Mesenchymal stem cell (in vitro differentiated cells and primary cell): ENCODE data around the gene GCNA.

Source experiments
- DNase-seq: peaks from one replicate; pipeline ENCODE4 v3.0.0-alpha.2; 2013
- H2AFZ ChIP-seq: one replicate; pipeline ENCODE4 v1.6.1; 2013; ENCODE audit warnings: low read depth, mild to moderate bottlenecking, control low read depth, inconsistent platforms, low read length, moderate library complexity
- H2AK5ac ChIP-seq: 2 replicates; pipeline ENCODE4 v1.6.1; 2013; ENCODE audit warnings: low read length, moderate library complexity, mild to moderate bottlenecking, inconsistent platforms; ENCODE audit not compliant: severe bottlenecking
- H2BK120ac ChIP-seq: one replicate; pipeline ENCODE4 v1.6.1; 2013; ENCODE audit warnings: low read depth, mild to moderate bottlenecking, inconsistent platforms, low read length, moderate library complexity
- H2BK12ac ChIP-seq, 2 experiments: one replicate each; pipeline ENCODE4 v1.6.1; 2013; ENCODE audit warnings: inconsistent platforms in 2 of 2, low read length in 2 of 2, mild to moderate bottlenecking in 2 of 2, moderate library complexity in 2 of 2, control low read depth in 1 of 2
- H2BK15ac ChIP-seq: one replicate; pipeline ENCODE4 v1.6.1; 2013; ENCODE audit warnings: mild to moderate bottlenecking, low read depth, inconsistent platforms; ENCODE audit not compliant: poor library complexity, severe bottlenecking
- H2BK5ac ChIP-seq: 2 replicates; pipeline ENCODE4 v1.6.1; 2013; ENCODE audit warnings: low read depth, mild to moderate bottlenecking, low read length, control low read depth, inconsistent platforms; ENCODE audit not compliant: poor library complexity, severe bottlenecking
- H3K14ac ChIP-seq, 2 experiments: one replicate each; pipeline ENCODE4 v1.6.1; 2013; ENCODE audit warnings: inconsistent platforms in 2 of 2, low read length in 2 of 2, control low read depth in 1 of 2, mild to moderate bottlenecking in 1 of 2, moderate library complexity in 1 of 2
- H3K18ac ChIP-seq, 2 experiments: one replicate each; pipeline ENCODE4 v1.6.1; 2013; ENCODE audit warnings: inconsistent platforms in 2 of 2, low read length in 2 of 2, control low read depth in 1 of 2, low read depth in 1 of 2, mild to moderate bottlenecking in 1 of 2
- H3K23ac ChIP-seq, 2 experiments: one replicate each; pipeline ENCODE4 v1.6.1; 2013; ENCODE audit warnings: inconsistent platforms in 2 of 2, low read length in 2 of 2, mild to moderate bottlenecking in 2 of 2, moderate library complexity in 2 of 2, control low read depth in 1 of 2
- H3K27ac ChIP-seq: 2 replicates; pipeline ENCODE4 v1.5.1; 2013; ENCODE audit warnings: mild to moderate bottlenecking, moderate library complexity, low read length, control low read depth, inconsistent platforms; ENCODE audit not compliant: poor library complexity, severe bottlenecking
- H3K27me3 ChIP-seq, 2 experiments: 2 replicates each; pipeline versions ENCODE4 v1.6.1 to v1.7.0; 2013; ENCODE audit warnings: low read length in 2 of 2, mild to moderate bottlenecking in 2 of 2, moderate library complexity in 2 of 2, control low read depth in 1 of 2, inconsistent platforms in 1 of 2; ENCODE audit not compliant: control insufficient read depth in 1 of 2, insufficient read depth in 1 of 2
- H3K36me3 ChIP-seq, 2 experiments: 2 replicates each; pipeline versions ENCODE4 v1.6.1 to v1.7.0; 2013; ENCODE audit warnings: low read length in 2 of 2, control low read depth in 1 of 2, inconsistent platforms in 1 of 2, low read depth in 1 of 2, mild to moderate bottlenecking in 1 of 2; ENCODE audit not compliant: insufficient read depth in 2 of 2, control insufficient read depth in 1 of 2
- H3K4ac ChIP-seq, 2 experiments: one replicate each; pipeline ENCODE4 v1.6.1; 2013; ENCODE audit warnings: inconsistent platforms in 2 of 2, low read length in 2 of 2, mild to moderate bottlenecking in 2 of 2, moderate library complexity in 2 of 2, control low read depth in 1 of 2, low read depth in 1 of 2
- H3K4me1 ChIP-seq: 2 replicates; pipeline ENCODE4 v1.6.1; 2013; ENCODE audit warnings: low read depth, low read length, control low read depth; ENCODE audit not compliant: control insufficient read depth, insufficient read depth
- H3K4me2 ChIP-seq: 2 replicates; pipeline ENCODE4 v1.6.1; 2013; ENCODE audit warnings: low read length, mild to moderate bottlenecking, inconsistent platforms; ENCODE audit not compliant: poor library complexity, severe bottlenecking
- H3K4me3 ChIP-seq, 2 experiments: 2 replicates each; pipeline versions ENCODE4 v1.5.1 to v1.7.0; 2013; ENCODE audit warnings: low read length in 2 of 2, mild to moderate bottlenecking in 2 of 2, control low read depth in 1 of 2, low read depth in 1 of 2; ENCODE audit not compliant: insufficient read depth in 1 of 2
- H3K79me1 ChIP-seq: replicated peaks from 2 replicates; pipeline ENCODE4 v1.6.1; 2013; ENCODE audit warnings: mild to moderate bottlenecking, control low read depth, low read length, inconsistent platforms; ENCODE audit not compliant: poor library complexity, severe bottlenecking
- H3K9ac ChIP-seq: 2 replicates; pipeline ENCODE4 v1.7.0; 2013; ENCODE audit warnings: mild to moderate bottlenecking, low read length, moderate library complexity
- H3K9me3 ChIP-seq: 2 replicates; pipeline ENCODE4 v1.7.0; 2013; ENCODE audit warnings: mild to moderate bottlenecking, low read length; ENCODE audit not compliant: control insufficient read depth
- H4K8ac ChIP-seq: one replicate; pipeline ENCODE4 v1.6.1; 2013; ENCODE audit warnings: inconsistent platforms, mild to moderate bottlenecking, low read length, moderate library complexity
- H4K91ac ChIP-seq: one replicate; pipeline ENCODE4 v1.6.1; 2013; ENCODE audit warnings: mild to moderate bottlenecking, low read length, inconsistent platforms
- WGBS: methylation state at CpG from one replicate; pipeline ENCODE4 v1.1.7; 2013; ENCODE audit warnings: mixed read lengths; 5-methylcytosine and 5-hydroxymethylcytosine counted together

Gene GCNA

DNA sequence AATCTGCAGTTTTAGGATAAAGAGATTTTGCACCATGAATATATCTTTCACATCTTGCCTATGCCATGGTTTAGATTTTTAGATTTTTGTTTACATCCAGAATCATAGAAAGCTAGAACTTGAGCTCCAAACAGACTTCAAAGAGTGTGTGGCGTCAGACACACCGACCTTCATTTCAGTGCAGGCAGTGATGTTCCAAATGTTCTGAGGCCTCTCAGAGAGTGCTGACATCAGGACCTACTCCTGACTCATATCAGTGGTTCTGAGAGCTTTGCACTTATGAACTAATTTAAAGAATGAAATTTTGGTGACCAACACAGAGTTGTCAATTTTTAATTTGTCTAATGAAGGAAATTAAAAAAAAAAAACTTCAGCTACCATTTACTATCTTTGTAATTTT lies 21.7 kb downstream of the GCNA start:
- Histone ChIP-seq H2AK5ac (no peak overlapping the region), H3K79me1 (peaks cover 1% of the 10 kb centered on the region), H2BK120ac (no peak overlapping the region), H3K9me3 (peaks cover 21% of the 10 kb centered on the region), H2BK12ac (no peak overlapping the region), H3K36me3 (peaks cover 28 to 89% of the 10 kb centered on the region in 2 experiments), H2BK5ac (no peak overlapping the region), H3K4me1 (no peaks in the 10 kb centered on the region), H4K8ac (no peak overlapping the region), H3K9ac (no peak overlapping the region), H2AFZ (no peak overlapping the region), H3K14ac (no peak overlapping the region), H3K27me3 (peaks cover 0 to 13% of the 10 kb centered on the region in 2 experiments), H3K18ac (no peak overlapping the region), H3K4me3 (no peak overlapping the region), H2BK15ac (no peak overlapping the region), H3K27ac (no peak overlapping the region), H3K4ac (no peak overlapping the region), H3K23ac (no peak overlapping the region), H4K91ac (no peak overlapping the region), H3K4me2 (no peak overlapping the region)
- WGBS = 100% methylated on average over 2 of the region's 2 CpGs
- no peak for DNase-seq

DNA sequence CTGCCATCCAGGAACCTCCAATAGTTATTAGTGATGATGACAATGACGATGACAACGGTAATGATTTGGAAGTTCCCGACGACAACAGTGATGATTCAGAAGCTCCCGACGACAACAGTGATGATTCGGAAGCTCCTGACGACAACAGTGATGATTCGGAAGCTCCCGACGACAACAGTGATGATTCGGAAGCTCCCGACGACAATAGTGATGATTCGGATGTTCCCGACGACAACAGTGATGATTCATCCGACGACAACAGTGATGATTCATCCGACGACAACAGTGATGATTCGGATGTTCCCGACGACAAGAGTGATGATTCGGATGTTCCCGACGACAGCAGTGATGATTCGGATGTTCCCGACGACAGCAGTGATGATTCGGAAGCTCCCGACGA lies 25.4 kb downstream of the GCNA start:
- no peak overlapping the region for H4K8ac ChIP-seq
- no peak overlapping the region for H3K4me3 ChIP-seq
- H2AK5ac ChIP-seq = no peak overlapping the region
- no peak overlapping the region for H3K4ac ChIP-seq
- H3K9ac ChIP-seq = no peak overlapping the region
- H3K4me1 ChIP-seq = no peaks in the 10 kb centered on the region
- H3K18ac ChIP-seq = no peak overlapping the region
- no peak overlapping the region for H2BK5ac ChIP-seq
- H3K36me3 ChIP-seq = peaks cover 40 to 86% of the 10 kb centered on the region in 2 experiments
- no peak overlapping the region for H3K27ac ChIP-seq
- 77% methylated on average over 32 of the region's 33 CpGs for WGBS
- no peak overlapping the region for H3K23ac ChIP-seq
- H3K4me2 ChIP-seq = no peak overlapping the region
- H2AFZ ChIP-seq = no peak overlapping the region
- peaks cover 0 to 4% of the 10 kb centered on the region in 2 experiments for H3K27me3 ChIP-seq
- no peak overlapping the region for H3K14ac ChIP-seq
- no peak overlapping the region for H4K91ac ChIP-seq
- peaks cover 37% of the 10 kb centered on the region for H3K9me3 ChIP-seq
- H2BK15ac ChIP-seq = no peak overlapping the region
- H2BK120ac ChIP-seq = no peak overlapping the region
- peaks cover 7% of the 10 kb centered on the region for H3K79me1 ChIP-seq
- DNase-seq = peak; percentile 1
- no peak overlapping the region for H2BK12ac ChIP-seq

DNA sequence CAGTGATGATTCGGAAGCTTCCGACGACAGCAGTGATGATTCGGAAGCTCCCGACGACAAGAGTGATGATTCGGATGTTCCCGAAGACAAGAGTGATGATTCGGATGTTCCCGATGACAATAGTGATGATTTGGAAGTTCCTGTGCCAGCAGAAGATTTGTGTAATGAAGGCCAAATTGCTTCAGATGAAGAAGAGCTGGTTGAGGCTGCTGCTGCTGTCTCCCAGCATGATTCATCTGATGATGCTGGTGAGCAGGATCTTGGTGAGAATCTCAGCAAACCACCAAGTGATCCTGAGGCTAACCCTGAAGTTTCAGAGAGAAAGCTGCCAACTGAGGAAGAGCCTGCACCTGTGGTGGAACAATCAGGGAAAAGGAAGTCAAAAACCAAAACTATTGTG lies 25.9 kb downstream of the GCNA start:
- Histone ChIP-seq H4K8ac (no peak overlapping the region), H3K14ac (no peak overlapping the region), H2BK120ac (no peak overlapping the region), H2AFZ (no peak overlapping the region), H3K9ac (peak overlapping the region; percentile 8), H3K4me1 (no peaks in the 10 kb centered on the region), H3K23ac (no peak overlapping the region), H3K18ac (no peak overlapping the region), H3K9me3 (peaks cover 42% of the 10 kb centered on the region), H2BK15ac (no peak overlapping the region), H4K91ac (no peak overlapping the region), H3K36me3 (peaks cover 37 to 89% of the 10 kb centered on the region in 2 experiments), H3K4me2 (no peak overlapping the region), H3K79me1 (peaks cover 8% of the 10 kb centered on the region), H3K27me3 (peaks cover 0 to 4% of the 10 kb centered on the region in 2 experiments), H2BK5ac (no peak overlapping the region), H3K4me3 (no peak overlapping the region), H3K4ac (no peak overlapping the region), H3K27ac (no peak overlapping the region), H2AK5ac (no peak overlapping the region), H2BK12ac (no peak overlapping the region)
- peak; percentile 3 for DNase-seq
- WGBS = 85% methylated on average over 10 of the region's 10 CpGs

DNA sequence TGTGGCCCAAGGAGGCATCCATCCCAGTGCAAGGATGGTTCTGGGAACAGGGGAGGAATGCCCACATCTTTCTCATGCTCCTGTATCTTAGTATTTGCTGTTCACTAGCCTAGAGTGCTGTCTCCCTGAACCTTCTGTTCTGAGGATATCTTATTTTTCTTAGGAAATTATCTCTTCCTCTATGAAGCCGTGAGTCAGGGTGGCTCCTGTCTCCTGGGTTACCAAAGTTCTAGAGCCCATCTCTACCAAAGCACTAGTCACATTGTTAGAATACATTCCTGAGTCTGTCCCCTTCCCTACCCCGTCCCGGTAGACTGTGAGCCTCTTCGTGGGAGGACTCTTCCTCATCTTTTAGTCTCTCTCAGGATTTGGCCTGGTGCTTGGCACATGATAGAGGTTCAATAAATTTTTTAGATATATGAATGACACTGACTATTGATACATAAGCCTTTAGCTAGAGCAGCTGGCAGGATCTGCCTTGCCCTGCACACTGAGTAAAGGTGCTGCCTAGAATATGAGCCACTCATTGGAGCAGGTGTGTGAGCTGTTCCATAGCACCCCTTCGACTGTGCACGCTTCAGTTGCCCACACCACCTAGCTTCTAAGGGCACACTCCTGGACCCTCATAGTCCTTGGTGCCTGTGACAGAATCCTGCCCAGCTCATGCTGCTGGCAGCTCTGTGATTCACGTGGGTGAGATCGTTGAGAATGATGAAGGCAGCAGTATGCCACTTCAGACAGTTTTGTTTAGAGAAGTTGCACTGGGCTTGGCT lies 26.7 kb downstream of the GCNA start:
- H2AK5ac ChIP-seq = no peak overlapping the region
- H2BK5ac ChIP-seq = no peak overlapping the region
- H3K23ac ChIP-seq = no peak overlapping the region
- no peak overlapping the region for H3K14ac ChIP-seq
- no peak overlapping the region for H3K18ac ChIP-seq
- no peak overlapping the region for H3K27ac ChIP-seq
- H2BK120ac ChIP-seq = no peak overlapping the region
- no peak for DNase-seq
- no peak overlapping the region for H3K9ac ChIP-seq
- peaks cover 34 to 89% of the 10 kb centered on the region in 2 experiments for H3K36me3 ChIP-seq
- H3K9me3 ChIP-seq = peaks cover 47% of the 10 kb centered on the region
- no peak overlapping the region for H3K4ac ChIP-seq
- no peaks in the 10 kb centered on the region for H3K27me3 ChIP-seq
- H3K79me1 ChIP-seq = peaks cover 10% of the 10 kb centered on the region
- WGBS = 99% methylated on average over 5 of the region's 8 CpGs
- no peak overlapping the region for H4K8ac ChIP-seq
- no peak overlapping the region for H3K4me3 ChIP-seq
- H2AFZ ChIP-seq = no peak overlapping the region
- no peak overlapping the region for H4K91ac ChIP-seq
- no peaks in the 10 kb centered on the region for H3K4me1 ChIP-seq
- no peak overlapping the region for H2BK15ac ChIP-seq
- H2BK12ac ChIP-seq = no peak overlapping the region
- no peak overlapping the region for H3K4me2 ChIP-seq
